Caco-2 (cell line): Measurements from ENCODE around the gene LRRTM4. TPM values are rescaled to one million over a fixed set of nuclear protein-coding genes. Genes with fewer than 3 reads are reported as not detected.
"Not testable (repeated sequence)": the region's sequence is repeated elsewhere in the genome, so short reads cannot be mapped to it uniquely, and the experiment has no call there.

ENCODE experiments used
- BruUV-seq: library from RNA; stranded (reverse); fragments of 400-500 nt; replicated peaks from 2 replicates; lab custom pipeline; 2021; lab: Mats Ljungman, UMichigan
- CTCF ChIA-PET: fragments of 300-600 bp; sonication (Branson Sonifier 250); formaldehyde crosslinking; loops from one replicate; lab custom pipeline; 2022; ENCODE audit warnings: antibody characterized with exemption; lab: Charles Lee
- POLR2A ChIA-PET: fragments of 300-600 bp; sonication (Branson Sonifier 250); formaldehyde crosslinking; loops from one replicate; lab custom pipeline; 2022; ENCODE audit warnings: antibody characterized with exemption; lab: Charles Lee
- DNase-seq, 2 experiments: peaks; one replicate each; pipeline versions ENCODE4 v3.0.0 to v3.0.0-alpha.2; 2020 to 2022
- H3K27me3 ChIP-seq: replicated peaks from 2 replicates; pipeline ENCODE4 v1.6.0; 2011; ENCODE audit warnings: low read length; ENCODE audit not compliant: control insufficient read depth, insufficient read depth
- H3K36me3 ChIP-seq: 2 replicates; pipeline ENCODE4 v1.5.1; 2011; ENCODE audit warnings: low read length; ENCODE audit not compliant: control insufficient read depth, insufficient read depth
- H3K4me1 ChIP-seq: fragments of 250-450 bp; sonication (Bioruptor Pico); 2 replicates; pipeline ENCODE4 v1.5.1; 2020; ENCODE audit warnings: mild to moderate bottlenecking
- H3K4me3 ChIP-seq: 2 replicates; pipeline ENCODE4 v1.5.1; 2011; ENCODE audit warnings: low read depth, mild to moderate bottlenecking, control low read depth, low read length
- H3K9me3 ChIP-seq: fragments of 250-450 bp; sonication (Bioruptor Pico); 2 replicates; pipeline ENCODE4 v1.5.1; 2020; ENCODE audit warnings: mild to moderate bottlenecking, moderate library complexity
- H3K27ac Mint-ChIP-seq: one replicate; pipeline ENCODE4 v1.8.0; 2022; ENCODE audit warnings: mixed read lengths; ENCODE audit not compliant: unreplicated experiment
- H3K27me3 Mint-ChIP-seq: one replicate; pipeline ENCODE4 v1.8.0; 2022; ENCODE audit warnings: mixed read lengths; ENCODE audit not compliant: insufficient read depth, unreplicated experiment
- H3K36me3 Mint-ChIP-seq: one replicate; pipeline ENCODE4 v1.8.0; 2022; ENCODE audit warnings: mild to moderate bottlenecking, mixed read lengths; ENCODE audit not compliant: insufficient read depth, unreplicated experiment
- H3K4me1 Mint-ChIP-seq: one replicate; pipeline ENCODE4 v1.8.0; 2022; ENCODE audit warnings: low read depth, mixed read lengths; ENCODE audit not compliant: unreplicated experiment
- H3K4me3 Mint-ChIP-seq: one replicate; pipeline ENCODE4 v1.8.0; 2022; ENCODE audit warnings: mild to moderate bottlenecking, moderate library complexity, mixed read lengths; ENCODE audit not compliant: unreplicated experiment
- H3K9me3 Mint-ChIP-seq: one replicate; pipeline ENCODE4 v1.8.0; 2022; ENCODE audit warnings: mixed read lengths; ENCODE audit not compliant: unreplicated experiment
- CTCF ChIP-seq, 2 experiments: fragments of 200-600 bp in 1 of 2; IDR thresholded peaks; 1 replicate in 1 of 2; 2 replicates in 1 of 2; pipeline versions ENCODE4 v1.5.1 to v1.8.0; 2011 to 2022; ENCODE audit warnings: antibody characterized with exemption in 1 of 2, control low read depth in 1 of 2, inconsistent platforms in 1 of 2, low read depth in 1 of 2, low read length in 1 of 2, mild to moderate bottlenecking in 1 of 2, moderate library complexity in 1 of 2; ENCODE audit not compliant: insufficient read depth in 1 of 2, severe bottlenecking in 1 of 2, unreplicated experiment in 1 of 2
- intact Hi-C: fragments of 100-400 bp; cut with micrococcal nuclease; formaldehyde crosslinking; loops from one replicate; pipeline ENCODE4 v1.10.0; 2022; ENCODE audit not compliant: unreplicated experiment
- total RNA-seq: library from RNA; stranded (reverse); gene quantifications from 2 replicates; pipeline ENCODE4 v1.2.3, GENCODE V29; 2022

Gene LRRTM4
- total RNA-seq, 1 experiment from 2014 or later: 0.32 TPM

GRCh38 chr2:77185052-77185451 is 337.1 kb downstream of the LRRTM4 start:
- H3K36me3 ChIP-seq: no peaks in the 10 kb centered on the region
- Mint-ChIP-seq H3K4me1 (no peaks in the 10 kb centered on the region), H3K27ac (no peak overlapping the region), H3K36me3 (no peaks in the 10 kb centered on the region), H3K27me3 (peaks cover 5% of the 10 kb centered on the region), H3K9me3 (no peaks in the 10 kb centered on the region), H3K4me3 (no peak overlapping the region)
- intact Hi-C loops: no loop called here
- TF ChIP-seq CTCF (IDR thresholded peaks at IDR 0.05; ENCODE audit: insufficient read depth in 1 of 2, low read depth in 1 of 2, low read length in 1 of 2, severe bottlenecking in 1 of 2, unreplicated experiment in 1 of 2): no peak
- CTCF ChIA-PET: no interaction called here
- no peaks in the 10 kb centered on the region for H3K27me3 ChIP-seq
- no peaks in the 10 kb centered on the region for H3K4me1 ChIP-seq
- H3K4me3 ChIP-seq: no peak overlapping the region
- no TSS peak for BruUV-seq
- POLR2A ChIA-PET: no interaction called here
- DNase-seq: no peak
- H3K9me3 ChIP-seq: no peaks in the 10 kb centered on the region; the same call in 1 of the 2 replicates

- BruUV-seq: no TSS peak
Observed at GRCh38 chr2:77179297-77179696, 342.9 kb downstream of the LRRTM4 start.

GRCh38 chr2:77175266-77175780 is 346.9 kb downstream of the LRRTM4 start:
- H3K9me3 ChIP-seq, H3K36me3 ChIP-seq, intact Hi-C loops, BruUV-seq, DNase-seq, H3K27ac Mint-ChIP-seq, CTCF ChIA-PET, H3K4me3 ChIP-seq, H3K27me3 Mint-ChIP-seq, H3K36me3 Mint-ChIP-seq, POLR2A ChIA-PET, H3K4me3 Mint-ChIP-seq, H3K4me1 Mint-ChIP-seq, H3K4me1 ChIP-seq, H3K9me3 Mint-ChIP-seq, H3K27me3 ChIP-seq: not testable (repeated sequence)

More at GRCh38 chr2:77179297-77179696, 342.9 kb downstream of the LRRTM4 start:
- Mint-ChIP-seq H3K9me3 (no peaks in the 10 kb centered on the region), H3K4me1 (no peaks in the 10 kb centered on the region), H3K36me3 (no peaks in the 10 kb centered on the region), H3K27ac (no peak overlapping the region), H3K4me3 (no peak overlapping the region), H3K27me3 (no peaks in the 10 kb centered on the region)
- TF ChIP-seq CTCF (IDR thresholded peaks at IDR 0.05; ENCODE audit: insufficient read depth in 1 of 2, low read depth in 1 of 2, low read length in 1 of 2, severe bottlenecking in 1 of 2, unreplicated experiment in 1 of 2): no peak
- Histone ChIP-seq H3K27me3 (no peaks in the 10 kb centered on the region), H3K4me3 (no peak overlapping the region), H3K4me1 (no peaks in the 10 kb centered on the region), H3K9me3 (no peaks in the 10 kb centered on the region; the same call in 1 of the 2 replicates), H3K36me3 (no peaks in the 10 kb centered on the region)
- ChIA-PET POLR2A (no interaction called here), CTCF (no interaction called here)
- no peak for DNase-seq
- intact Hi-C loops: no loop called here
